GM21367 (cell line): ENCODE data around the gene CFAP61.
"Not testable (repeated sequence)": the region's sequence is repeated elsewhere in the genome, so short reads cannot be mapped to it uniquely, and the experiment has no call there.

Experiments
- ATAC-seq: cut with Tn5 transposase; IDR thresholded peaks from one replicate; pipeline ENCODE4 v1.9.1; 2021; ENCODE audit not compliant: unreplicated experiment

The CFAP61 gene

GRCh38 chr20:20317621-20318364 is 265.5 kb downstream of the CFAP61 start:
- ATAC-seq, result peak; percentile 40

- ATAC-seq, result no peak
Measured at GRCh38 chr20:20318365-20319161, 266.2 kb downstream of the CFAP61 start.

- ATAC-seq, result no peak
Measured at GRCh38 chr20:20321134-20321533, 268.8 kb downstream of the CFAP61 start.

GRCh38 chr20:20321917-20322316 is 269.6 kb downstream of the CFAP61 start:
- no peak for ATAC-seq

DNA sequence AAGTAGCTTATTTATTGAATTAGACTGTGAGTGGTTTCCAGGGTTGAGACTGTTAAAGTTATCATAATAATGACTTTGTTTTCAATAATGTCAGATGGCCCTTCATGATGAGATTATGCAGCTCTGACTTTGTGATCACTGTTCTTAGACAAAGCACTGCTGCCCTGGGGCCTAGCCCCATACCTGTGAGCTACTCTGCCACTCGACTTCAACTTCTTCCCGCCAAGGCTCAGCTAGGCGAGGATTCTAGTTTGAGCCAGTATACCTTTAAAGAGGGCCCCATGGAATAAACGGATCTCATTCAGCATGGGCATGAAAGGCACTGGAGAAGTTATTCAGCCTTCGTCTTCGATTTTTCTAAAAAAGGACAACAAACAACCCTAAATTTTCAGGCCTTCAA is 270.6 kb downstream of the CFAP61 start:
- no peak for ATAC-seq

GRCh38 chr20:20327746-20328145 is 275.4 kb downstream of the CFAP61 start:
- no peak for ATAC-seq

- ATAC-seq, result no peak
Measured at GRCh38 chr20:20329564-20329963, 277.2 kb downstream of the CFAP61 start.

- no peak for ATAC-seq
Measured at GRCh38 chr20:20331156-20331555, 278.8 kb downstream of the CFAP61 start.

DNA sequence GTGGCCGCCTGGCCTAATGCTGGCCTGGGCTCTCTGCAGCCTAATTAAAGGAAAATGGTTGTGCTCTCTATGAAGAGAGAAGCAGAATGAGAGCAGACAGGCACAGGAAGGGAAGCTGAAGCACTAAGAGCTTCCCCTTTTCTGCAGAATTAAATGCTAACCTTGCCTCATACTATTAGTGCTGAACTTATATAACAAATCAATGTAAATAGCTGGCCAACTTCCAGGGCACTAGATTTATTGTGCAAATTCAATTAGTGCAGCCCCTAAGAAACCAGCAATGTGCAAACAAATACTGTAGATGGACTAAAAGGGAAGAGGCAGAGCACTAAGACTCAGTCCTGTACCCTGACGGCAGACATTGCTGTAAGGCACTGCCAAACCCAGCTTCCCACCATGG is 279.5 kb downstream of the CFAP61 start:
- no peak for ATAC-seq

DNA sequence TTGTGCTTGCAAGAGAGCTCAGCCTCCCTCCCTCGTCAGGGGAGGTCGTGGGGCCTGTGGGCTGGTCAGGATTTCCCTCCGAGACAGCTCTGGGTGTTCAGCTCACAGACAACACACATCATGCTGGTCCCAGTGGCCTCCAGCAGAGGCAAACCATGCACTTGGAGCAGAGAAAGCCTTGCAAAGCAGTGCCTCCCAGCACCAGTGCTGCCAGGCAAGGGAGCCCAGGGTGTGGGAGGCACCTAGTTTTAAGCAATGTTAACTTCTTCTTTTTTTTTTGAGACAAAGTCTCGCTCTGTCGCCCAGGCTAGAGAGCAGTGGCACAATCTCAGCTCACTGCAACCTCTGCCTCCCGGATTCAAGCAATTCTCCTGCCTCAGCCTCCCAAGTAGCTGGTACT is 281.5 kb downstream of the CFAP61 start:
- no peak for ATAC-seq

- peak; percentile 96 for ATAC-seq
Measured at GRCh38 chr20:20334489-20334888, 282.2 kb downstream of the CFAP61 start.

DNA sequence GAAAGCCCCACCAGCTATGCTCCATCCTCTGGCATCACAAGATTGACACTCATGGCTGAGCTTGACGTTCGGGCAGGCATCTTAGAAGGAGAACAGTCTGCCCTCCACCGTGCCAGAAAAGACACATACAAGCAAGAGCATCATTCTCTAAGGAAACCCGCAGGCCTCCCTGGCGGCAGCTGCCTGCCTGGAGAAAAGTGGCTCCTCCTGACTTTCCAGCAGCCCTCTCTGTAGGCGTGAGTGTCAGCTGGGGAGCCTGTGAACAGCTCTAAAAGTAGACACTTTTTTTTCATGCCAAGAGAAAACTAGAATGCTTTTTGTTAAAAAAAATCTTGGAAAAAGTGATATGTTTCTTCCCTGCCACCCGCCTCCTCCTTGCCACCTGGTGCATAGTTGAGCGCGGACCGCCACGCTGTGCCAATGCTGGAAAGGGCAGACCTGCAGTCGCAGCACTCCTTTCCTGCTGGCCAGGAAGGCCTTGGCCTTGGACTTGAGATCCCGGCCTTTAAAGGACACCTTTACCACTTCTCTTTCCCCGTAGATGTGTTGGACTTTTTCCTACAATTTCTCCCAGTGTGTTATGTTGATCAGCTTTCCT is 285.9 kb downstream of the CFAP61 start:
- ATAC-seq, result no peak

DNA sequence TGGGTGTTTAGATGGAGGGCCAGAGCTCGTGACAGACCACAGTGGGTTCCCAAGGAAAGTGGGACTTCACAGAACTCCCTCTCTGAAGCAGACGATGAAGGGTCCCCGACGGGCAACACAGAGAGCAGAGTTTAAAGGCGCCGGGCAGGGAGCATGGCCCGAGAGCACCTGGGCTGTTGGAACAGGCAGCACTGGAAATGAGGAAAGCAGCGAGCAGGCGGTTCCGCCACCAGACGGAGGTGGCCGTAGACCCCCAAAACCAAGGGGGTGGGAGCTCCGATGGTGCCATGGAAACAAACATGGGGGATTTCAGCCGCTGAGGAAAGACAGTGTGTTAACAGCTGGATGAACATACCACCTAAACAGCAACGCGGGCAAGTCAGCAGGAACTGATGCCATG is 288.1 kb downstream of the CFAP61 start:
- ATAC-seq, result no peak

- no peak for ATAC-seq
Measured at GRCh38 chr20:20341371-20341770, 289.0 kb downstream of the CFAP61 start.

DNA sequence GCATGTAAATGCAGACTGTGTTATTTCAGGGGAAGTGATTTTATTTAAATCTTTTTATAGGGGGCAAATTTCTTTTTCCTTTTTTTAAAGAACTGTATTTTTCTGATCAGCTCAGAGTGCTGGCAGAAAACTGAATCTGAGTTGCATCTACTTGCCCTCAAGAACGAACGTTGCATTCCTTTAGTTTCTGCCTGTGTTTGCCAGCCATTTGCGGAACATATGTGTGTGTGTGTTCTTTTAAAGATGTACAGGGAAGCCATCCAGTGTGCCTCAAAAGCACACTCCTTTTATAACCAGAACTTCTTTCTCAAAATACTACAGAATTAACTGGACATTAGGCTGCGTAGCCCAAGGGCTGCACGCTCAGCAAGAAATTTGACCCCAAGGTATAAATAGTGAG is 289.7 kb downstream of the CFAP61 start:
- no peak for ATAC-seq

GRCh38 chr20:20343932-20344331 is 291.6 kb downstream of the CFAP61 start:
- ATAC-seq, result no peak

GRCh38 chr20:20344476-20344875 is 292.1 kb downstream of the CFAP61 start:
- no peak for ATAC-seq

DNA sequence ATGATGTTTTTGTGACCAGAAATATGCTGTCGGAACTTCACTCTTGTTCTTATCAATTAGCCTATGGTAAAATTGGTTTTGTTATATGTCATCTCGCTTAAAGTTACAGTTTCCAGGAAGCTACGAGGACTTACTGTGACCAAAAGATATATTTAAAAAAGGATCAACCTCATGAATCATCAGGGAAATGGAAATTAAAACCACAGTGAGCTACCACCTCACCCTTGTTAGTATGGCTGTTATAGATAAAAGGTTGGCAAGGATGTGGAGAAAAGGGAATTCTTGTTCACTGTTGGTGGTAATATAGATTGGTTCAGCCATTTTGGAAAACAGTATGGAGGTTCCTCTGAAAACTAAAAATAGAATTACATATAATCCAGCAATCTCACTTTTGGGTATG is 301.2 kb downstream of the CFAP61 start:
- ATAC-seq, result no peak

DNA sequence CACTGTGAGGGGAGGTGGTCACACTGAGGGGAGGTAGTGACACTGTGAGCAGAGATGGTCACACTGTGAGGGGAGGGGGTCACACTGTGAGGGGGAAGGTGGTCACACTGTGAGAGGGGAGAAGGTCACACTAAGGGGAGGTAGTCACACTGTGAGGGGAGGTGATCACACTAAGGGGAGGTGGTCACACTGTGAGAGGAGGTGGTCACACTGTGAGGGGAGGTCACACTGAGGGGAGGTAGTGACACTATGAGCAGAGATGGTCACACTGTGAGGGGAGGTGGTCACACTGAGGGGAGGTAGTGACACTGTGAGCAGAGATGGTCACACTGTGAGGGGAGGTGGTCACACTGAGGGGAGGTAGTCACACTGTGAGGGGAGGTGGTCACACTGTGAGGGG is 303.2 kb downstream of the CFAP61 start:
- not testable (repeated sequence) for ATAC-seq

GRCh38 chr20:20358801-20359200 is 306.5 kb downstream of the CFAP61 start:
- ATAC-seq, result no peak

DNA sequence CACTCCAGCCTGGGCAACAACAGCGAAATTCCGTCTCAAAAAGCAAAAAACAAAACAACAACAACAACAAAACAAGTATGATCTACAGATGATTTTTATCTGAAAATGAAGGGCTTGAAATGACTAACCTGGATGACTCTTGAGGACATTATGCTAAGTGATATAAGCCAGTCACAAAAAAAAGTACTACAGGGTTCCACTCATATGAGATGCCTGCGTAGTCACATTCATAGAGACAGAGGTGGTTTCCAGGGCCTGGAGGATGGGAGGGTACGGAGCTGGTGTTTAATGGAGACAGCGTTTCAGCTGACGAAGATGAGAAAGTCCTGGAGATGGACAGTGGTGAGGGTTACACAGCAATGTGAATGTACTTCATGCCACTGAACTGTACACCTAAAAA is 307.3 kb downstream of the CFAP61 start:
- ATAC-seq, result no peak

DNA sequence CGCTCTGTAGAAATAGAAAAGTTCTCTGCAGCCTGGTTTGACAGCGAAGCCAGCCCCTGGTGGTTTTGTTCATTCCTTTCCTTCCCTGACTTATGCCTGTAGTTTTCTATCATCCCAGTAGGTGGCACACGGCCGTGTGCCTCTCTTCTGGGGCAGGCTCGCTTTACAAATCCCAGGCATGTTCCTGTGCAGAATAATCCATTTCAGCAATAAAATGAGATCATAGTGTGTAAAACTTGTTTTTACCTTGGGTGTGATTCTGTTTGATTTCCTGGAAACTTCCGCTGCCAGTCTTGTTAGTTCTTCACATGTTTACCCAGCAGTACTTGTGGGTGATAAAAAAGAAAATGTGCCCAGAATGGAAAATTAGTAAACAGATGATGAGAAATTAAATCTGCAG is 308.1 kb downstream of the CFAP61 start:
- peak; percentile 71 for ATAC-seq
